ENCODE measurements around the gene NRM.

NRM gene

DNA sequence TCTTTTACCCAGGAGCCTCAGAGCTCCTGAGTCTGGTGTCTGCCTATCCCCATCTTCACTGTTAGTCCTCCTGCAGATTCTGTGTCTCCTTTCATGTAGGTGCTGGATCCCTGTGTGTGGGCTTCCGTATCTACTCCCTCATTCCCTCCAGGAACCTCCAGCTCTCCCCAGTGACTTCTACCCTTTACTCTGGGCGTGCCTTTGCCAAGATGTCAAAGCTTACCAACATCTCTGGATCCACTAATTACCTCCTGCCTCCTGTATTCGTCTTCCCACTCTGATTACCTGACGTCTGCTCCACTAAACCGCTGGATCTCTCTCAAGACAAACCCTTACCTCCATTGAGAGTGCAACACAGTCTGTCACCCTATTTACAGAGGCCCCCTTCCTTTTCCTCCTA is 46.0 kb downstream of the NRM start:
- Histone ChIP-seq H4K20me1 (ENCODE audit: insufficient read depth, low read length) (no peaks in the 10 kb centered on the region), H3K9me3 (ENCODE audit: low read length) (no peaks in the 10 kb centered on the region), H3K27me3 (ENCODE audit: insufficient read depth, low read length) (no peaks in the 10 kb centered on the region), H3F3A (ENCODE audit: insufficient read depth, low read length) (no peaks in the 10 kb centered on the region), H3K36me3 (ENCODE audit: insufficient read depth, low read length) (peaks cover 14% of the 10 kb centered on the region; the same call in 1 of the 2 replicates), H3K9me2 (ENCODE audit: low read depth, low read length) (no peaks in the 10 kb centered on the region), H3K27ac (ENCODE audit: low read depth, low read length, poor library complexity, severe bottlenecking) (no peak overlapping the region), H3K4me2 (ENCODE audit: low read length) (no peak overlapping the region), H3K79me2 (ENCODE audit: insufficient read depth, low read length) (peaks cover 7% of the 10 kb centered on the region; the same call in 1 of the 2 replicates), H3K9ac (ENCODE audit: low read length) (no peak overlapping the region; the same call in 1 of the 2 replicates), H3K4me3 (ENCODE audit: low read depth, low read length, poor library complexity, severe bottlenecking) (no peak overlapping the region), H2AFZ (ENCODE audit: low read length) (no peak overlapping the region), H3K4me1 (ENCODE audit: insufficient read depth, low read length, severe bottlenecking) (peaks cover 18% of the 10 kb centered on the region)
- TF ChIP-seq, protein P1, sequence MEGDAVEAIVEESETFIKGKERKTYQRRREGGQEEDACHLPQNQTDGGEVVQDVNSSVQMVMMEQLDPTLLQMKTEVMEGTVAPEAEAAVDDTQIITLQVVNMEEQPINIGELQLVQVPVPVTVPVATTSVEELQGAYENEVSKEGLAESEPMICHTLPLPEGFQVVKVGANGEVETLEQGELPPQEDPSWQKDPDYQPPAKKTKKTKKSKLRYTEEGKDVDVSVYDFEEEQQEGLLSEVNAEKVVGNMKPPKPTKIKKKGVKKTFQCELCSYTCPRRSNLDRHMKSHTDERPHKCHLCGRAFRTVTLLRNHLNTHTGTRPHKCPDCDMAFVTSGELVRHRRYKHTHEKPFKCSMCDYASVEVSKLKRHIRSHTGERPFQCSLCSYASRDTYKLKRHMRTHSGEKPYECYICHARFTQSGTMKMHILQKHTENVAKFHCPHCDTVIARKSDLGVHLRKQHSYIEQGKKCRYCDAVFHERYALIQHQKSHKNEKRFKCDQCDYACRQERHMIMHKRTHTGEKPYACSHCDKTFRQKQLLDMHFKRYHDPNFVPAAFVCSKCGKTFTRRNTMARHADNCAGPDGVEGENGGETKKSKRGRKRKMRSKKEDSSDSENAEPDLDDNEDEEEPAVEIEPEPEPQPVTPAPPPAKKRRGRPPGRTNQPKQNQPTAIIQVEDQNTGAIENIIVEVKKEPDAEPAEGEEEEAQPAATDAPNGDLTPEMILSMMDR (IDR thresholded peaks at IDR 0.05; ENCODE audit: low read length): no peak
- no peak for TF ChIP-seq EZH2 (IDR thresholded peaks at IDR 0.05; ENCODE audit: borderline replicate concordance, low read length)

DNA sequence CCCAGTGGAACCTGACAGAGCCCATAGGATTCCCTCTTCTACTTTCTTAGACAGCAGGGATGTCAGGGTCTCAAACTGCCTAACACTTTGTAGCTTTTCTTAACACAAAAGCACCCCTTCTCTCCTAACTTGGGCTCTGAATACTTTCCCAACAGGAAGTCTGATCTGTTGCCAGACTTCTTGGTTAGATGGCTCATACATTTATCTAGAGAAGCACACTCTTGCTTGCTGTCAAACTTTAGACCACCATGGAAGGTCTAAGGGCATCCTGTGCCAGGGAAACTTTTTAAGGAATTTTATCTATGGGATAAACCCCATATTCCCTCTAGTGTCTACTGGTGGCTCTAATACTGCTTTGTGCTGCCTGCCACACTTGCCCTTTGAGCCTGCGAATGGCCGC is 47.1 kb downstream of the NRM start:
- TF ChIP-seq EZH2 (IDR thresholded peaks at IDR 0.05; ENCODE audit: borderline replicate concordance, low read length): no peak
- TF ChIP-seq, protein P1 (IDR thresholded peaks at IDR 0.05; ENCODE audit: low read length): no peak
- H3F3A ChIP-seq (ENCODE audit: insufficient read depth, low read length): no peaks in the 10 kb centered on the region
- H3K9ac ChIP-seq (ENCODE audit: low read length): no peak overlapping the region
- no peak overlapping the region for H2AFZ ChIP-seq (ENCODE audit: low read length)
- peaks cover 12% of the 10 kb centered on the region; the same call in 1 of the 2 replicates for H3K36me3 ChIP-seq (ENCODE audit: insufficient read depth, low read length)
- H3K27me3 ChIP-seq (ENCODE audit: insufficient read depth, low read length): no peaks in the 10 kb centered on the region
- peaks cover 18% of the 10 kb centered on the region for H3K4me1 ChIP-seq (ENCODE audit: insufficient read depth, low read length, severe bottlenecking)
- H3K4me3 ChIP-seq (ENCODE audit: low read depth, low read length, poor library complexity, severe bottlenecking): no peak overlapping the region
- H3K9me2 ChIP-seq (ENCODE audit: low read depth, low read length): no peaks in the 10 kb centered on the region
- H3K9me3 ChIP-seq (ENCODE audit: low read length): no peaks in the 10 kb centered on the region
- H3K4me2 ChIP-seq (ENCODE audit: low read length): no peak overlapping the region
- H4K20me1 ChIP-seq (ENCODE audit: insufficient read depth, low read length): no peaks in the 10 kb centered on the region
- H3K79me2 ChIP-seq (ENCODE audit: insufficient read depth, low read length): peaks cover 7% of the 10 kb centered on the region; the same call in 1 of the 2 replicates
- no peak overlapping the region for H3K27ac ChIP-seq (ENCODE audit: low read depth, low read length, poor library complexity, severe bottlenecking)

DNA sequence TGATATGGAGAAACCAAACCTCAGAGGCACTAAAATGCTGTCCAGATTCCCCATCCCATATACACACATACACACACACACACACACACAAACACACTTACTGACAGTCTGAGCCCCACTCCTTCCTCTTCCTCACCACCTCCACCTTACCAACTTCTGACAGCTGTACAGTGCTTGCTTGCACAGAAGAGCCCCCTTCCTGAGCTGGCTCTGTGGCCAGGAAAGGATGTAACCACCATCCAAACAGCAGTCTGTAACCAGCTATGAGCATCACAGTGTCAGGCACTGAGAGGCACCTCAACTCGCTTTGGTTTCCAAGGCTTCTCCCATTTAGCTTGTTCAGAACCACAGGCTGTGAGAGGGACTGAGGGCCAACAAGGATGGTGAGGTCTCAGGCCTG is 49.7 kb downstream of the NRM start:
- H3K9me3 ChIP-seq (ENCODE audit: low read length): no peaks in the 10 kb centered on the region
- H3K27me3 ChIP-seq (ENCODE audit: insufficient read depth, low read length): no peaks in the 10 kb centered on the region
- TF ChIP-seq, protein P1 (IDR thresholded peaks at IDR 0.05; ENCODE audit: low read length): no peak
- TF ChIP-seq EZH2 (IDR thresholded peaks at IDR 0.05; ENCODE audit: borderline replicate concordance, low read length): no peak
- H3K9ac ChIP-seq (ENCODE audit: low read length): no peak overlapping the region
- peaks cover 6% of the 10 kb centered on the region for H3K4me1 ChIP-seq (ENCODE audit: insufficient read depth, low read length, severe bottlenecking)
- H3K79me2 ChIP-seq (ENCODE audit: insufficient read depth, low read length): no peaks in the 10 kb centered on the region
- H3K27ac ChIP-seq (ENCODE audit: low read depth, low read length, poor library complexity, severe bottlenecking): no peak overlapping the region
- no peak overlapping the region for H3K4me3 ChIP-seq (ENCODE audit: low read depth, low read length, poor library complexity, severe bottlenecking)
- H3K4me2 ChIP-seq (ENCODE audit: low read length): no peak overlapping the region
- H4K20me1 ChIP-seq (ENCODE audit: insufficient read depth, low read length): no peaks in the 10 kb centered on the region
- H3F3A ChIP-seq (ENCODE audit: insufficient read depth, low read length): no peaks in the 10 kb centered on the region
- peaks cover 12% of the 10 kb centered on the region; the same call in 1 of the 2 replicates for H3K36me3 ChIP-seq (ENCODE audit: insufficient read depth, low read length)
- H3K9me2 ChIP-seq (ENCODE audit: low read depth, low read length): no peaks in the 10 kb centered on the region
- H2AFZ ChIP-seq (ENCODE audit: low read length): no peak overlapping the region
